NCI-H128 (cell line): Measurements from ENCODE around the gene ZDHHC5.
"Not testable (repeated sequence)": the region's sequence is repeated elsewhere in the genome, so short reads cannot be mapped to it uniquely, and the experiment has no call there.

Experiments
- DNase-seq: peaks from one replicate; lab custom pipeline; 2025; ENCODE audit not compliant: unreplicated experiment; lab: John Stamatoyannopoulos, UW

ZDHHC5 gene

GRCh38 chr11:57643802-57644201 lies 24.1 kb upstream of the ZDHHC5 start:
- no peak for DNase-seq

GRCh38 chr11:57644748-57645688 lies 22.9 kb upstream of the ZDHHC5 start:
- peak; percentile 30 for DNase-seq

- DNase-seq, result no peak
These were observed 22.2 kb upstream of the ZDHHC5 start for GRCh38 chr11:57645689-57646085.

GRCh38 chr11:57646194-57646798 lies 21.6 kb upstream of the ZDHHC5 start:
- DNase-seq, result no peak

- DNase-seq, result no peak
These were observed 21.1 kb upstream of the ZDHHC5 start for GRCh38 chr11:57646799-57647303.

GRCh38 chr11:57647372-57647771 lies 20.5 kb upstream of the ZDHHC5 start:
- no peak for DNase-seq

- no peak for DNase-seq
These were observed 19.7 kb upstream of the ZDHHC5 start for GRCh38 chr11:57647960-57648800.

- no peak for DNase-seq
These were observed 18.8 kb upstream of the ZDHHC5 start for GRCh38 chr11:57648801-57649735.

GRCh38 chr11:57649826-57650738 lies 17.8 kb upstream of the ZDHHC5 start, which contains the start of gene YPEL4:
Gene YPEL4 (minus strand): TSS chr11:57649912. CDS start chr11:57647107, 2,805 bp downstream.
- DNase-seq, result no peak

- DNase-seq, result no peak
These were observed 17.2 kb upstream of the ZDHHC5 start for GRCh38 chr11:57650739-57651090.

GRCh38 chr11:57651408-57651807 lies 16.5 kb upstream of the ZDHHC5 start:
- DNase-seq, result no peak

GRCh38 chr11:57652230-57652629 lies 15.7 kb upstream of the ZDHHC5 start:
- DNase-seq, result not testable (repeated sequence)

- no peak for DNase-seq
These were observed 15.3 kb upstream of the ZDHHC5 start for GRCh38 chr11:57652662-57653061.

- no peak for DNase-seq
These were observed 14.8 kb upstream of the ZDHHC5 start for GRCh38 chr11:57653163-57653562.

GRCh38 chr11:57656885-57657193 lies 11.1 kb upstream of the ZDHHC5 start:
- no peak for DNase-seq

- DNase-seq, result peak; percentile 99
These were observed 10.5 kb upstream of the ZDHHC5 start, which contains the start of gene CLP1 for GRCh38 chr11:57657194-57658022. Gene CLP1 (plus strand): TSS chr11:57657762. CDS start chr11:57659477, 1,715 bp downstream.

GRCh38 chr11:57658023-57658361 lies 9.9 kb upstream of the ZDHHC5 start:
- no peak for DNase-seq

- DNase-seq, result no peak
These were observed 8.2 kb upstream of the ZDHHC5 start for GRCh38 chr11:57659669-57660068.
